Eye (tissue), 1 donor: ENCODE measurements around the gene PLEKHG1.

Experiments used
- DNase-seq: peaks from one replicate; pipeline ENCODE4 v3.0.0-alpha.2; 2015

Gene PLEKHG1

GRCh38 chr6:150599199-150600009 is at the start of gene PLEKHG1:
Gene PLEKHG1, plus strand, starts transcription at chr6:150599885. Its CDS starts 133,797 bp downstream, at chr6:150733682.
- DNase-seq = peak; percentile 90

- DNase-seq = no peak
These were observed 49.4 kb upstream of the PLEKHG1 start for GRCh38 chr6:150550244-150550643.

- no peak for DNase-seq
These were observed 42.6 kb upstream of the PLEKHG1 start for GRCh38 chr6:150557043-150557599.

- DNase-seq = no peak
These were observed 39.4 kb upstream of the PLEKHG1 start for GRCh38 chr6:150560004-150560883.

- DNase-seq = no peak
These were observed 38.8 kb upstream of the PLEKHG1 start for GRCh38 chr6:150560884-150561219.

GRCh38 chr6:150565945-150566344 is 33.7 kb upstream of the PLEKHG1 start:
- DNase-seq = no peak

- DNase-seq = no peak
These were observed 33.2 kb upstream of the PLEKHG1 start for GRCh38 chr6:150566486-150566885.

GRCh38 chr6:150567380-150567779 is 32.3 kb upstream of the PLEKHG1 start:
- peak; percentile 53 for DNase-seq

GRCh38 chr6:150567823-150568383 is 31.8 kb upstream of the PLEKHG1 start:
- peak; percentile 66 for DNase-seq

GRCh38 chr6:150568560-150568959 is 31.1 kb upstream of the PLEKHG1 start:
- DNase-seq = no peak

- no peak for DNase-seq
These were observed 30.5 kb upstream of the PLEKHG1 start for GRCh38 chr6:150569161-150569560.

GRCh38 chr6:150573041-150573681 is 26.5 kb upstream of the PLEKHG1 start:
- peak; percentile 82 for DNase-seq

GRCh38 chr6:150575836-150576235 is 23.8 kb upstream of the PLEKHG1 start:
- no peak for DNase-seq

GRCh38 chr6:150576651-150577226 is 22.9 kb upstream of the PLEKHG1 start:
- DNase-seq = no peak

GRCh38 chr6:150579611-150580010 is 20.1 kb upstream of the PLEKHG1 start:
- DNase-seq = no peak

- no peak for DNase-seq
These were observed 19.2 kb upstream of the PLEKHG1 start for GRCh38 chr6:150580489-150580888.

- no peak for DNase-seq
These were observed 15.6 kb upstream of the PLEKHG1 start for GRCh38 chr6:150584065-150584464.

- no peak for DNase-seq
These were observed 15.1 kb upstream of the PLEKHG1 start for GRCh38 chr6:150584596-150584995.

GRCh38 chr6:150586850-150587359 is 12.8 kb upstream of the PLEKHG1 start:
- no peak for DNase-seq

GRCh38 chr6:150587637-150588036 is 12.0 kb upstream of the PLEKHG1 start:
- DNase-seq = no peak

- no peak for DNase-seq
These were observed 10.7 kb upstream of the PLEKHG1 start for GRCh38 chr6:150588888-150589499.

GRCh38 chr6:150589852-150590251 is 9.8 kb upstream of the PLEKHG1 start:
- no peak for DNase-seq
